GM19455 (cell line): ENCODE data around the gene FOXF1.

ENCODE experiments used
- ATAC-seq: cut with Tn5 transposase; IDR thresholded peaks from one replicate; pipeline ENCODE4 v1.9.1; 2021; ENCODE audit not compliant: unreplicated experiment

Gene FOXF1

DNA sequence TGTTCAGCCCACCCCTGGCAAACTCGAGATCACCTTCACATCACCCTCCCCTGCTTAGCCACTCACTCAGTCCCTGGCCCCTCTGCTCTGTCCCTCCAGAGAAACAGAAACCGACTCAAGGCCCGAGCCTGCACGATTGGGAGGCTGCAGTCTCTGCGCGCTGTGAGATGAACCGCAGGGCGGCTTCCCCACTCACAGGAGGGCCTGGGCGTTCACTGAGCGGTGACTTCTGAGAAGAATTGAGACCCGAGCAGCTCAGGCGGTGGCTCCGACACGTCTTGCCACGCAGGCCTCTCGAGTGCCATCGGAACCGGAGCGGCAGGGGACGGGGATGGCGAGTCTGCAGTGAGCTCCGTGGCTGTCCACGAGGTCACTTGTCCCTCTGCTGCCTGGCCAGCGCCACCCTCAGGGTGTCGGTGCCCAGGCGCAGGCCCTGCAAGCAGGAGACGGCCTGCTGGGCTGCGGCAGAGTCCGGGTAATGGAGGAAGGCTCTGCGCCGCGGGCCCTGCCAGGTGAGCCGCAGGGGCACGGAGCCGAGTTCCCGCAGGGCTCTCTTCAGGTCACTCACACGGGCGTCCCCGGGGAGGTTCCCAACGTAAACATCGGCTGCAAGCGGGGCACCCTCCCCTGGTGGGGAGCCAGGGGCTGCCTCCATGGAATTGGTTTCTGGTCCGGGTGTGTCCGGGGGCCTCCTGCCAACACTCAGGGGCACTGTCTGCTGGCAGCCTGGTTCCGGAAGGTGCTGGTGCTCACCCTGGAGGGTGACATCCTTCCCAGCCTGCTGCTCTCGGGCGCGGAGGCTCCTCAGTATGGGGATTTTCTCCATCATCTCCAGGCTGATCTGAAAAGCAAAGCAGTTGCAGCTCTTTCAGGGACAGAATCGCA lies 21.6 kb downstream of the FOXF1 start:
- no peak for ATAC-seq

DNA sequence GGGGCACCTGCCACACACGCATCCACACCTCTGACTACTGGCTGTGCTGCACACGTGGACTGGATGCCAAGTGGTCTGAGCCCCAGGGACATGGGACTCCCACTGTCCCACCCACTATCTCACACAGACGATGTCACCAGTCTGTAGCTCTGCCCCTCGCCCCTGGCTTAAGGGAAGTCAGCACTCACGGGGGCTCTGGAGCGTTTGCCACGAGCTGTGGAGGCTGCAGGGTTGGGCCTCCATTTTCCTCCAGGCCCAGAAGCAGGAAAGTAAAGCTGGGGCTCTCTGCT lies 22.1 kb downstream of the FOXF1 start:
- no peak for ATAC-seq

DNA sequence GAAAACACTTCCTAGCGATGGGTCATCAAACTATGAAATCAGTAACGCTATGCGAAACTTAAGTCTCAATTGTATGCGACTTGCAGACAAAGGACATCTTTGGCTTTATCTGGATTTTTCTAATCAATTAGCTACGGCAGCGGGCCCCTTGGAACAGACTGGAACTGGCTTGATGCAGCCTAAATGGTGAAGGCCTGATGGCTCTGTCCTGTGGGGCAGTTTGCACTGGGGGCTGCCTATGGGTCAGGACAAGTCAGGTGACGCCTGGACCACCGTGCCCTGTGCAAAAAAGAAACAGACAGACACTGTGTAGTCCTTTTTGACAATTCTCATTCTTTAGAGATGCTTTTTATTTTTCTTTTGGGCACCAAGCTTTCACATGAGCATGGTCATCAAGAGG lies 22.7 kb downstream of the FOXF1 start:
- ATAC-seq = no peak

DNA sequence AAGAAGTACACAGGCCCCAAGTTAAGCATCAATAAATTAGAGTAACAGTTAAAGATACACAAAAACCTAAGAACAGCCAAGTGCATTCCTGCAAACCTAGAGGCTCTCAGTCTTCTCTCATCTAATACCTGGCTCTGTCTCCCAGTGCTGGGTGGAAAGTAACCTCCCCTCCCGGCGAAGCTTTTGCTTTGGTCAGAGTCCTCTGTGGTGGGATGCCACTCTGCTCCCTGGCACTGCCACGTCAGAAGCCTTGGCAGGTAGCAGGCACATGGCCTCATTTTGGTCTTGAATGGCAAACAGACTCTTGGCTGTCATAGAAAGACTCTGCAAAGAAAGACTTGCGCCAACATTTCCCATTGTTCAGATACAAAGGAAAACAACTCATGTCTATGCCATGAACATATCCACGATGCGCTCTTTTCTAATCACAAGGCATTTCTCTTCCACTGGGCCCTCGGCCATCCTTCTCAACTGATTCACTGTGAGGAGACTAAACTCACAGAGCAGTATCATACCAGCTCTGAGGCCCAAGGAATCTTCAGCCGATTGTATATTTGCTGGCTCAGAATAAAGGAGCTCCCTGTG lies 23.5 kb downstream of the FOXF1 start:
- no peak for ATAC-seq

DNA sequence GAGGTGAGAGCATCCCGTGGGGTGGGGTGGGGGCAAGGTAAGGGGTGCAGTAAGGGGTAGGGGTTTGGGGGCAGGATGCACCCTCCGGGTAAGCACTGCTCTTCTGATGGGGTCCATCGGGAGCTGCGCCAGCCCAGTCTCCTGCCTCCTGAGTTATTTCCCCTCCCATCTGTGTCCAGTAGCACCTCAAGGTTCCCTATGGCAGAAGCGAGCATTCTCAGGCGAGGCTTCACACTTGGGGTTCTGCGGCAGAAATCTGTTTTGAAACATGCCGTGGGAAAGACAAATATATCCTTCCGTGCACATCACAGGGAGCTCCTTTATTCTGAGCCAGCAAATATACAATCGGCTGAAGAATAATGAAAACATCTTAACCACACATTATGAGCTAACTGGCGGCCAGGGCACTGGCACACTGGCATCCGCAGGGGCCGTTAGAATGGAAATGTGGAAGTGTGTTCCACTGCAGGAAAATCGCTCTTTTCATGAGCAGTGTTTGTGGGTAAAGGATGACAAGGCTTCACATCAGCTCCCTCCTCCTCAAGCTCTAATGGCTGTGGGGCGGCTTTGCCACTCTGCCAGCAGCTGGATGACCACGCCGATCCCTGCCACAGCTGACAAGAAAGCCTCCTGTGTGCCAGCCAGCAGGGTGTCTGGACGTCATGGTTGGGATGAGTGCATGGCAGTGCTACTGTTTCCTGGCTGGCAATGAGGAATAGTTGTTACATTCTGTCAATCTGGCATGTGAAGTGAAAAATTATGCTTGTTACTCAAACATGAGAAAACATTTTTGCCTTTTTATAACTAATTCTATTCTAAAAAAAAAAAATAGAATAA lies 24.7 kb downstream of the FOXF1 start:
- no peak for ATAC-seq

DNA sequence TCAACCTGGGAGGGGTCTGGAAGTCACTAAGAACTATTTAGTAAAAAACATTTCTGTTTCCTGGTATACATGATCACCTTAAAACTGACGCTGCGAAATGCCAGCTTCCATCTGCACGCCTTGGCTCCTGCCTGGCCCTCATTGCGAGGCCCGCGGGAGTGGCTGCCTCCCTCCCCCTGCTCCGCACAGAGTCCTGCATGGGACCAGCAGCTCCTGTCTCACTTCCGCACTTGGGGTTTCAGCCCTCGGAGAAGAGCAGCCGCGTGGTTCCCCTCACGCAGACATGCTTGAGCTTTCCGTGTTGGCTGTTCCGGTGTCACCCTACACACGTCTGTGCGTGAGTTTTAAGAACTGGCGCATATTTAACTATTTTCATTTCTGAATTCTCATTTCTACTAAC lies 26.3 kb downstream of the FOXF1 start:
- no peak for ATAC-seq

DNA sequence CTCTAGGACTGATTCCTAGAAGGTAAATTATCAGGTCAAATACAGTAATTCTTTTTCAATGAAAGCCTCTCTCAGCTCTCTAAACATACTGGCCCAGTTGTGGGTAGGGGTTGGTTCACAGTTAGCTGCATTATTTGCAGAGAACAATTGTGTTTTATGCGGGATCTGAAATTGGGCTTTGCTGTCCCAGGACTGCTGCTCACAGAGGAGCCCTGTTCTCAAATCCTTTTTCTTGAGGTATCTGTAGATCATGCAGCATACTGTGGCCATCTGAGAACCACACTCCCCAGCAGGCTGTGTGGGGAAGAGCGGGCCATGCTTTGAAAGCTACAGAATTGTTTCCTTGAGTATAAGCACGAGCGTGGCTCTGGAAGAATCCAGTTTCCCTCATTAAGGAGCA lies 27.2 kb downstream of the FOXF1 start:
- ATAC-seq = no peak

DNA sequence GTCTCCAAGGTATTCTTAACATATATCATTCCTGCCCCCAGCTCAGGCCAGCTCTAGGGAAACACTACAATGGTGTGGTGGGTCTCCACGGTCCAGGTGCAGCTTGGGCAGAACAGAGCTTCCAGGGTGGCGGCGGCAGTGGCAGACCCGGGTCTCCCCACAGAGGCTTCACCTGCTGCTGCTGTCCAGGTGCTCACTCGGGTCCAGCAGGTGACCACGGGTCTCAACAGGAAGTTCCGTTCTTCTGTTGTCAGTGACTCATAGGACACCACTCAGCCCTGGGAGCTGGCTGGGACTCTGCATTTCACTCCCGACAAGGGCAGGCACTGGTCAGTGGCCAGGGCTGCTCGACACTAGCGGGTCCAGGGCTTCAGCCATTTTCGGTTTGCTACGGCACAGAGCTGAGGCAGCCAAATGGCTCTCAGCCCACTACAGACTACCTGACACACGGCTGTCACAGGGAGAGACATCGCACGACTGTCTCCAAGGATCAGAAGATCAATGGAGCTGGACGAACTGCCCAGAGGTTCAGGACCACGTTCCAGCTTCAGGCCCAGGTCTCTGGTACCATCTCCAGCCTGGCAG lies 28.0 kb downstream of the FOXF1 start:
- no peak for ATAC-seq

DNA sequence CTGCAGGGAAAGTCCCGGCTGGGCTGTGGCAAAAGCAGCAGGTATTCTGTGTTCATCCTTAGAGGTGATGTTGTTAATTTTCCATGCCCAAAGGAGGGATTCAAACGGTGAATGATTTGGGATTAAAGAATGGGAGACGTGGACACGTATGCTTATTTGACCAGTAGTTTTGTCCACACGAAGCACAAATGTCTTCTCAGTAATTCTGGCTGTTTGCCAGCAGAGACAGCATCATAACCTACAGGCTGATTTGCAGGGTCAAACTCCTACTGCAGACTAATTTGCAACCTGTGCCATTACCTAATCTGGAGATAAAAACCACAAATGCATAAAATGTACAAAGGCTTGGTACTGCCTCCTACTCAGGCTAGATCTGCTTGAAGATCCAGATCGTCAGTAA lies 30.6 kb downstream of the FOXF1 start:
- ATAC-seq = no peak

DNA sequence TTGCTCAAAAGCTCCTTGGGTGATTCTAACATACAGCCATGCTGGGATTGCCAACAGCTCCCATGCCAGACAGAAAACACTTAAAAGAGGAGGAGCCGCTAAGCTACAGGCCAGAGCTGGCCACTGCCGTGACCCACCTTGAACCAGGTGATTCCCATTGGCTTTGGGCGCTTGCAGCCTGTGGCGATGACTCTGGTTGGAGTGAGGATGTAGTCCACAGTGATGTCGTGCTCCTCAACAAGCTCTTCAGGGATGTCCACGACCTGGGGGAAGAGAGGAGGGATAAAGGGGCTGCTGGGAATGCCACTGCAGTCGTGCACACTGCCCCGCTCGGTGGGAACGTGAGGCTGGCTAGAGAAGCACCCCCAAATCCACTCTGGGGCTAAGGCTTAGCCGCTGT lies 31.2 kb downstream of the FOXF1 start:
- ATAC-seq = no peak

DNA sequence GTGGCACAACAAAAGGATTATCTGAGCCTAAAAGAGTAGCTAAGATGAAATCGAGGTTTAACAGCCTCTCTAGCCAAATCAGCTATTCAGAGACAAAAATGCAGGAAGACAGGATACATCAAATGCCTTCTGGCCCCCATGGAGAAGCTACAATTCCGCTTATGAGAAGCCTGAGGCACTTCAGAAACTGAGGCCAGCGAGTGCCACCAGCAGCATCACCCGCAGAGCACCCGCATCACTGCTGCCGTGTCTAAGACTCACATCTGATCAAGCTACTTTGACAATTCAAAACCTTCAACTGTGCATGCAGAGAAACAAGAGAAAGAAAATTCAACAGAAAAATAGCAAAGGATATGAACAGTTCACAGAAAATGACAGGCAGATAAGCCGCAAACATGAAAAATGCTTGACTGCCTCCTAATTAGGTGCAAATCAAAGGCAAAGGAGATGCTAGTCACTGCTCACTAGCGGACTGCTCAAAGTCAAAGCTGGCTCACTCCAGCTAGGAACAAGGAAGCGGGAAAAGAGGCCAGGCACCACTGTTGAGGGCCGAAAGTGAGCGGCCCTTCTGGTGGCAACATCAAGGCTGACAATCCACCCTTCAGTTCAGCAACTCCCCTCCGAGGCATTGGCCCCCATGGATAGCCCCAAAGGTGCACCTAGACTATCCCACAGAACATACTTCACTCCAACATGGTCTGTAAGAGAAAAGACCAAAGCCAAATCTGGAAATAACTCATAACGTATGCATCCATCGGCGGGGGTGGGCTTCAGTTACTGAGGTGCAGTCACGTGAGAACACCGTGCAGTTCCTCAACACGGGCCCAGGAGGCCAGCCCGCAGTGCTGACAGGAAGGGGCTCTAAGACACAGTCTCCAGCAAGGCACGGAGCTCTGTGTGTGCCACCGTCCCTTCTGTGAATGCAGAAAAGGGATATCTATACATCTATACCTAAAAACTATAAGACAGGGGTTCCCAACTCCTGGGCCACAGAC lies 32.7 kb downstream of the FOXF1 start:
- no peak for ATAC-seq

DNA sequence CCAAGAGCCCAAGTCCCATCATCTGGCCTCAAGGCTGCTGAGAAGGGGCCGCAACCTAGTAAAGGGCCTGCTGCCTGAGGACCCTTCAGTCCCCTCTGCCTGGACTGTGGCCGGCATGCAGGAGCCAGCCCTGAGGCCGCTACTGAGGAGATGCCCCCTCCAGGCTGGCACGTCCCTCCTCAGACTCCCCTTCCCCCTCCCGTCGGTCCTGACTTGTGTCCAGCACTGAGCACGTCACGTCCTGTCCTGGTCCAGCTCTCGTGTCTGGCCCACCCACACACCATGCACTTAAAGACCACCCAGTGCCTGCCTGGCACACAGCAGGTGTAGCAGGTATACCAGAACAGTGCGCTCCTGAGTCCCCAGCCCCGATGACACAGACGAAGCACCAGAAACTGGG lies 35.2 kb downstream of the FOXF1 start:
- no peak for ATAC-seq

DNA sequence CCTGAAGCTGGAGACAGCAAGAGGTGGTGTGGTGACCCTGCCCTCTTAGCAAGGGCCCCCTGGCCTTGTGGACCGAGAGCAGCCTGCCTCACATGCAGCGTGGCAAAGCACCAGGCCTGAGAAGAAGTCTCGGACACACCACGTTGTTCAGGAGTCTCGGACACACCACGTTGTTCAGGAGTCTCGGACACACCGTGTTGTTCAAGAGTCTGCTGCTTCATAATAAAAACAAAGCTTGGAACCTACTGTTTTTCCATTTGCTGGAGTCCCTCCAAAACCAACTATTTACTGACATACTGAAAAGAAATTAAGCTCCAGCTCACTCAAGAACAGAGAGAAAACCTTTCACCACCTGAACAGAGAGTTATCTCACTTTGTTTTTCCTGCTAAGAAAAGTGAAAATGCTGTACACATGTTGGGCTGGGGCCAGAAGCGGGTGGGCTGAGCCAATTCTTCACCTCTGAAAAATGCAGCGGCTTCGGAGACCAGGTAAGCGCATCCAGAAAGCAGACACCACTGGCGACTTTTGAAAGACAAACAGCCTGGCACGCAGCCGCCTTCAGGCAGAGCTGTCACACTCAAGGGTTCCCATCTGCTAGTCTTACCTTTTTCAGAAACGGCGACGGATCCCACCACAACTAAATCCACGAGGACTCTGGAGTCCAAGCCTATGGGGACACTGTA lies 35.8 kb downstream of the FOXF1 start:
- ATAC-seq = no peak

DNA sequence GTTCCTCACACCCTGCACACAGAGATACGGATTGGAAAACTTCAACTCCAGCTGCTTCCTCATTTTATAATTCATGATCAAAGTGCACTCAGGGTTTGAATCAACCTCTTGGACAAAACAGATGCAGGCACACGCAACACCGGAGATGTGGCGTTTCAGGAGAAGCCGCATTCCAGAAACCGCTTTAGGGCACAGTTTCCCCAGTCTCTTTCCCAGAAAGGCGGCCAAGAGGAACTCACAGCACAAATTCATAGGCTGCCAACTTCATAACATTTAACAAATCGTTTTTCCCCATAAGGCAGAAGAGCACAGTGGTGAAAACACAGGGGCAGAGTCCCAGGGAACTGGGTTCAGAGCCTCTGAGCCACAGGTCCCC lies 36.3 kb downstream of the FOXF1 start:
- ATAC-seq = no peak

DNA sequence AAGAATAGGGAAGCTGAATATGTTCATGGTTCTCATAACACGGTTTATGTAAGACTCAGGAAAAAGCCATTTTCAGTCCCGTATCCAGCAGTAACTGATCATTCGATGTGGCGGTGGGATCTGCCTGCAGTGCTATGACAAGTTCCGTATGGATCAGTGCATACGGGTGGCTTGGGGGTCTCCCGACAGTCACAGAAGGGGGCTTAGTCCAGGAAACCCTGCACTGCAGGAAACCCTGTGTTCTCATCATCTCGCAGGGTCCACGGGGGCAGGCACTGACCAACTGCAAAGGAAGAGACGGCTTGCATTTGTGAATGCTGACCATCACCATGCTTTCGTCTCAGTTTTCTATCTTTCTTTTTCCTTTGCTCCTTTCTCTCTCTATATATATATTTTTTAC lies 37.0 kb downstream of the FOXF1 start:
- no peak for ATAC-seq

DNA sequence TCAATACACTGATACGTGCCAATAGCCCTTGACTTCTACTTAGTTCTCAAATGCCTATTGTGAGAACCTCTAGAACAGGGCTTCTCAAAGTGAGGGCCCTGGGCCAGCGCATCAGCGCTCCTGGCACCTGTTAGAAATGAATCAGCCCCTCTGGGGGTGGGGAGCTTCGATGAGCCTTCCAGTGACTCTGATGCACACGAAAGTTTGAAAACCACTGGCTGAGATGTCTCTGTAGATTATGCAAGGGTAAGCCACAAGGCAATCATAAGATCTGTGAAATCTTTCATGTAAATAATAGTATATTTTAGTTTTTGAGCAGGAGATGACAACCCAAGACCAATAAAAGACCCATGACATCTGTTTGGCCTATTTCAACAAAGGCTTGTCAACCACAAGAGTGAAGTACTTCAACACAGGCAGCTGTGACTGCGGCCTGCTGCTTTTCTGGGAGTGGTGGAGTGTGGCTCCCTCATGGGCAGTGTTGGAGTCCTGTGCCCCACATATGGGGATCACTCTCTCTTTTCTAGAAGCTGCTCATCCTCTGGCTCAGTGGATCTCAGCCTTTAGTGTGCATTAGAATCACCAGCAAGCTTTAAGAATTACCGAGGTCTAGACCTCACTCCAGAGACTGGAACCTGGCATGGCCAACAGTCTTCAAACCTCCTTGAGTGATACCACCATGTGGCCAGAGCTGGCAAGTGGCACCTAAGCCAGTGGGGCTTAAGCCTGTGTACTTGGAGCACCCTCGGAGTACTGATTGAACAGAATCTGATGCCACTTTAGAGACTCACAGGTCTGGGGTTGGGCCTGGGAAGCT lies 39.0 kb downstream of the FOXF1 start:
- no peak for ATAC-seq

DNA sequence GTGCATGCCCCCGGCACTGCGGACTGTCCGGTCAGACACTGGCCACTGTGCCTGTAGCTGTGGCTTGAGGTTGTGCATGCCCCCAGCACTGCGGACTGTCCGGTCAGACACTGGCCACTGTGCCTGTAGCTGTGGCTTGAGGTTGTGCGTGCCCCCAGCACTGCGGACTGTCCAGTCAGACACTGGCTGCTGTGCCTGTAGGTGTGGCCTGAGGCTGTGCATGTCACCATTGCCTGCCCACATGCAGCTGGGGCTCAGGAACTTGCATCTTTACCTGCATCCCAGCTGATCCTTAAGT lies 39.5 kb downstream of the FOXF1 start:
- no peak for ATAC-seq

DNA sequence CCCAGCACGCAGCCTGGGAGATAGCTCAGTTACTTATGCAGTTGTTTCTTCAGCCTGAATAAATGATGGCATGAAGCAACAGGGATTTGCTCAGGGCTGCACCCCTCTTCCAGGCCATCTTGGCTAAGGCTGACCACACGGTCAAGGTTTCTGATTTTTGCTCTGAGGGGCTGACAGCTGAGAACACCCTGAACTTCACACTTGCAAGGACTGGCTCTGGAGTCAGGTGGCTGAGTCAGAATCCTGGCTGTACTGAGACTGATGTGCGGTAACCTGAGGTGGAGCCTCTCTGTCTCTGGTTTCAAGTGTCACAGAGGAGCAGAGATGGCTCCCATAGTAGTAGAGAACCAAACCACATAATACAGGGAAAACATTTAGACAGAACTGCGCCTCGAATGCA lies 40.0 kb downstream of the FOXF1 start:
- ATAC-seq = no peak

DNA sequence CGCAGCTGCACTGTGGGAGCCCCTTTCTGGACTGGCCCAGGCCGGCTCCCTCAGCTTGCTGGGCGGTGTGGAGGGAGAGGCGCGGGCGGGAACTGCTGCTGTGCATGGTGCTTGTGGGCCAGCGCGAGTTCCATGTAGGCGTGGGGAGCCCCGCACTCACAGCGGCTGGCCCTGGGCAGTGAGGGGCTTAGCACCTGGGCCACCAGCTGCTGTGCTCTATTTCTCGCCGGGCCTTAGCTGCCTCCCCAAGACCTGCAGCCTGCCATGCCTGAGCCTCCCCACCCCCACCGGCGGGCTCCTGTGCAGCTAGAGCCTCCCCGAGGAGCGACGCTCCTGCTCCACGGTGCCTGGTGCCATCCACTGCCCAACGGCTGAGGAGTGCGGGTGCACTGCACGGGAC lies 43.0 kb downstream of the FOXF1 start:
- no peak for ATAC-seq

DNA sequence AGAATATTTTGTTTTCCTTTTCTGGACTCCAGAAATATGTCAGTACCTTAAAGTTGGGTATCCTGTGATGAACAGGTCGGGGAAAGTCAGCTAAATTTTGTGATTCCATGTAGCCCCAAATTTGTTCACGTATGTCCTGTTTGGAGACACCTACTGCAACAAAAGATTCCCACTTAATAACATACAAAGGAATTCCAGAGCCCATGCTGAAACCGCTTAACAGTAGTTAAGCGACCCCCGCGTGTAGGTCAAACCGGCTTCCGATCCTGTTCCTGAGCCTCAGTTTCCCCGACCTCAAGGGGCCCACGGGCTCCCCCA lies 44.2 kb downstream of the FOXF1 start:
- ATAC-seq = no peak
